Fibroblast of lung (primary cell): ENCODE measurements around the gene STARD8. TPM values are rescaled to one million over a fixed set of nuclear protein-coding genes. Genes with fewer than 3 reads are reported as not detected.

Source experiments
- DNase-seq, 2 donors: peaks; one replicate each; pipeline versions ENCODE4 v3.0.0 to v3.0.0-alpha.2; 2010; ENCODE audit warnings: low read depth in 2 of 2
- H2AFZ ChIP-seq: 2 replicates; pipeline ENCODE4 v1.5.1; 2012; ENCODE audit warnings: low read length, control low read depth, inconsistent platforms
- H3K27ac ChIP-seq: 2 replicates; pipeline ENCODE4 v1.5.1; 2011; ENCODE audit warnings: low read length, control low read depth; ENCODE audit not compliant: insufficient read depth
- H3K27me3 ChIP-seq: 2 replicates; pipeline ENCODE4 v1.5.1; 2011; ENCODE audit warnings: mild to moderate bottlenecking, low read length; ENCODE audit not compliant: control insufficient read depth, insufficient read depth
- H3K36me3 ChIP-seq: 2 replicates; pipeline ENCODE4 v1.5.1; 2011; ENCODE audit warnings: low read length; ENCODE audit not compliant: control insufficient read depth, insufficient read depth
- H3K4me1 ChIP-seq: 2 replicates; pipeline ENCODE4 v1.5.1; 2011; ENCODE audit warnings: low read length; ENCODE audit not compliant: control insufficient read depth, insufficient read depth; ENCODE audit errors: extremely low read depth
- H3K4me2 ChIP-seq: 2 replicates; pipeline ENCODE4 v1.5.1; 2011; ENCODE audit warnings: low read length, control low read depth; ENCODE audit not compliant: insufficient read depth; ENCODE audit errors: extremely low read depth
- H3K4me3 ChIP-seq, 4 experiments: fragments of 200-600 bp in 1 of 4; sonication (generic) in 1 of 4; replicated peaks in 1 of 4; 2 replicates each; pipeline ENCODE4 v1.5.1; 2011 to 2016; ENCODE audit warnings: low read length in 4 of 4, low read depth in 3 of 4, mild to moderate bottlenecking in 3 of 4, control low read depth in 2 of 4, inconsistent platforms in 1 of 4, mixed read lengths in 1 of 4; ENCODE audit not compliant: insufficient read depth in 1 of 4; ENCODE audit errors: control extremely low read depth in 1 of 4
- H3K79me2 ChIP-seq: 2 replicates; pipeline ENCODE4 v1.5.1; 2012; ENCODE audit warnings: mild to moderate bottlenecking, low read length, inconsistent platforms; ENCODE audit not compliant: control insufficient read depth, insufficient read depth
- H3K9ac ChIP-seq: 2 replicates; pipeline ENCODE4 v1.5.1; 2011; ENCODE audit warnings: mild to moderate bottlenecking, low read length, control low read depth; ENCODE audit not compliant: insufficient read depth
- H3K9me3 ChIP-seq: 2 replicates; pipeline ENCODE4 v1.5.1; 2012; ENCODE audit warnings: low read depth, low read length; ENCODE audit not compliant: control insufficient read depth, insufficient read depth
- H4K20me1 ChIP-seq: 2 replicates; pipeline ENCODE4 v1.5.1; 2011; ENCODE audit warnings: low read length; ENCODE audit not compliant: control insufficient read depth, insufficient read depth; ENCODE audit errors: extremely low read depth
- CTCF ChIP-seq, 2 donors: IDR thresholded peaks in 1 of 2; conservative IDR thresholded peaks in 1 of 2; 1 replicate in 1 of 2; 2 replicates in 1 of 2; pipeline ENCODE4 v1.5.1; 2011 to 2012; ENCODE audit warnings: low read length in 2 of 2, control low read depth in 1 of 2, inconsistent platforms in 1 of 2, low read depth in 1 of 2, mild to moderate bottlenecking in 1 of 2
- EZH2 ChIP-seq: IDR thresholded peaks from 2 replicates; pipeline ENCODE4 v1.5.1; 2012; ENCODE audit warnings: low read length, control low read depth, mild to moderate bottlenecking; ENCODE audit errors: missing control alignments
- polyA plus RNA-seq, 2 donors: library from polyadenylated mRNA; depleted of rRNA in 1 of 2; stranded (reverse) in 1 of 2; unstranded in 1 of 2; fragments of >200 nt; gene quantifications; 2 replicates each; pipeline ENCODE4 v1.2.1, GENCODE V29; 2011 to 2012; ENCODE audit warnings: missing spikeins in 1 of 2
- total RNA-seq: library from RNA; depleted of rRNA; stranded (reverse); fragments of >200 nt; gene quantifications from 2 replicates; pipeline ENCODE4 v1.2.1, GENCODE V29; 2014

The STARD8 gene
- total and polyA plus RNA-seq, 2 donors (not counting 1 experiment from before 2014, with no cell fraction given) = 0.76 to 1.5 TPM

- no peak overlapping the region for H2AFZ ChIP-seq
- DNase-seq = no peak
- H3K9ac ChIP-seq = no peak overlapping the region
- no peaks in the 10 kb centered on the region for H3K9me3 ChIP-seq
- no peak overlapping the region for H3K4me3 ChIP-seq
- H3K4me1 ChIP-seq = peaks cover 2% of the 10 kb centered on the region
- no peaks in the 10 kb centered on the region for H4K20me1 ChIP-seq
- no peak overlapping the region for H3K27ac ChIP-seq
- no peak for TF ChIP-seq CTCF (conservative IDR thresholded peaks at IDR 0.05 in 1 of 2, IDR thresholded peaks at IDR 0.05 in 1 of 2; ENCODE audit: low read depth in 1 of 2, low read length in 2 of 2)
- no peak for TF ChIP-seq EZH2
- no peaks in the 10 kb centered on the region for H3K27me3 ChIP-seq
- H3K4me2 ChIP-seq = no peak overlapping the region
- no peaks in the 10 kb centered on the region for H3K79me2 ChIP-seq
- no peaks in the 10 kb centered on the region for H3K36me3 ChIP-seq
Observed at GRCh38 chrX:68660746-68661145, 13.3 kb downstream of the STARD8 start.

- DNase-seq = no peak
Observed at GRCh38 chrX:68665502-68665901, 18.0 kb downstream of the STARD8 start.

GRCh38 chrX:68666580-68666979, 19.1 kb downstream of the STARD8 start:
- Histone ChIP-seq H3K4me3 (no peak overlapping the region), H3K27me3 (no peaks in the 10 kb centered on the region), H3K4me2 (no peak overlapping the region), H3K36me3 (no peaks in the 10 kb centered on the region), H4K20me1 (no peaks in the 10 kb centered on the region), H3K4me1 (no peaks in the 10 kb centered on the region), H3K9ac (no peak overlapping the region), H3K9me3 (no peaks in the 10 kb centered on the region), H3K27ac (no peak overlapping the region), H2AFZ (no peak overlapping the region), H3K79me2 (no peaks in the 10 kb centered on the region)
- TF ChIP-seq EZH2 (no peak), CTCF (conservative IDR thresholded peaks at IDR 0.05 in 1 of 2, IDR thresholded peaks at IDR 0.05 in 1 of 2; ENCODE audit: low read depth in 1 of 2, low read length in 2 of 2) (no peak)
- DNase-seq = no peak

More at GRCh38 chrX:68665502-68665901, 18.0 kb downstream of the STARD8 start:
- no peak overlapping the region for H3K4me3 ChIP-seq
- no peak overlapping the region for H3K9ac ChIP-seq
- H4K20me1 ChIP-seq = no peaks in the 10 kb centered on the region
- H2AFZ ChIP-seq = no peak overlapping the region
- TF ChIP-seq CTCF (conservative IDR thresholded peaks at IDR 0.05 in 1 of 2, IDR thresholded peaks at IDR 0.05 in 1 of 2; ENCODE audit: low read depth in 1 of 2, low read length in 2 of 2) (peak in 1 of 2 donors; percentile 15), EZH2 (no peak)
- no peaks in the 10 kb centered on the region for H3K36me3 ChIP-seq
- H3K4me2 ChIP-seq = no peak overlapping the region
- no peak overlapping the region for H3K27ac ChIP-seq
- H3K4me1 ChIP-seq = no peaks in the 10 kb centered on the region
- no peaks in the 10 kb centered on the region for H3K9me3 ChIP-seq
- H3K27me3 ChIP-seq = no peaks in the 10 kb centered on the region
- H3K79me2 ChIP-seq = no peaks in the 10 kb centered on the region
